Measurements from ENCODE around the gene MED7.

- TF ChIP-seq CTCF (conservative IDR thresholded peaks at IDR 0.05; ENCODE audit: low read length): no peak
- no peak for TF ChIP-seq EZH2phosphoT487 (IDR thresholded peaks at IDR 0.05; ENCODE audit: borderline replicate concordance, low read depth, low read length)
Observed at GRCh38 chr5:157178966-157179365, 36.3 kb upstream of the MED7 start.

Measured in OCI-LY7 (cell line).